B cell (primary cell): ENCODE measurements around the gene CREB5.

Experiments used
- EZH2 ChIP-seq: IDR thresholded peaks from 2 replicates; pipeline ENCODE4 v1.6.1; 2012; ENCODE audit warnings: borderline replicate concordance, low read depth, mild to moderate bottlenecking, moderate library complexity, low read length; ENCODE audit not compliant: insufficient read depth, poor library complexity, severe bottlenecking
- TF ChIP-seq, protein P1 (sequence below): fragments of 200-600 bp; IDR thresholded peaks from one replicate; pipeline ENCODE4 v1.8.0; 2022; ENCODE audit warnings: antibody characterized with exemption, mild to moderate bottlenecking

DNA sequence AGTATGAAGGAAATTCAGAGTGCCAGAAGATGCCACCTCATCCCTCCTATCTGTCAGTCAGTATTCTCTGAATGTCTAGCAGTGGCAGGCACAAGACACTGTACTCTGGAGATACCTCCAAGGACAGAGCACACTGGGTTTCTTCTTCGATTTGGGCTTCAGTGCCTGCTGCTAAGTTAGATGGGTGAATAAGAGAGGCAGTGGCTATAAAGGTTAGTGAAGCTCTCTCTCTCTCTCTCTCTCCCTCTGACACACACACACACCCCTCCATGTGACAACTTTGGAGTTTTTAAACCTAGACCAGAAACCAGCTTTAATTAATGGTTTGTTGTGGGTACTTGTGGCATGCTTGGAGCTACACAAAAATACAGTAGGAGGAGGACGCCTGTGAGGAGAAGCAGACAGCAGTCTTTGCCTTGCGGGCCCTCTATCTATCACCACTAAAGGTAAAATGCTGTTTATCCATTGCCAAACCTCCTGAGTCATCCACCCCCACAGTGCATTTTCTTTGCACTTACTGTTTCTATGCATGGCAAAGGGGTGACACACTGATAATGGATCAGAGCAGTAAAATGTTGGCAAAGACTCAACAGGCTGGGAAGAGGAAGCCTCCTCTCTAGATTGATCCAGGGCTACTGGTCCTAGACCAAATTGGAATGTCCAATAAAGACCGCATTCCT is 443.4 kb downstream of the CREB5 start:
- TF ChIP-seq, protein P1, sequence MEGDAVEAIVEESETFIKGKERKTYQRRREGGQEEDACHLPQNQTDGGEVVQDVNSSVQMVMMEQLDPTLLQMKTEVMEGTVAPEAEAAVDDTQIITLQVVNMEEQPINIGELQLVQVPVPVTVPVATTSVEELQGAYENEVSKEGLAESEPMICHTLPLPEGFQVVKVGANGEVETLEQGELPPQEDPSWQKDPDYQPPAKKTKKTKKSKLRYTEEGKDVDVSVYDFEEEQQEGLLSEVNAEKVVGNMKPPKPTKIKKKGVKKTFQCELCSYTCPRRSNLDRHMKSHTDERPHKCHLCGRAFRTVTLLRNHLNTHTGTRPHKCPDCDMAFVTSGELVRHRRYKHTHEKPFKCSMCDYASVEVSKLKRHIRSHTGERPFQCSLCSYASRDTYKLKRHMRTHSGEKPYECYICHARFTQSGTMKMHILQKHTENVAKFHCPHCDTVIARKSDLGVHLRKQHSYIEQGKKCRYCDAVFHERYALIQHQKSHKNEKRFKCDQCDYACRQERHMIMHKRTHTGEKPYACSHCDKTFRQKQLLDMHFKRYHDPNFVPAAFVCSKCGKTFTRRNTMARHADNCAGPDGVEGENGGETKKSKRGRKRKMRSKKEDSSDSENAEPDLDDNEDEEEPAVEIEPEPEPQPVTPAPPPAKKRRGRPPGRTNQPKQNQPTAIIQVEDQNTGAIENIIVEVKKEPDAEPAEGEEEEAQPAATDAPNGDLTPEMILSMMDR: no peak
- no peak for TF ChIP-seq EZH2
